Femur (tissue), 1 donor: Measurements from ENCODE around the gene UBTFL1.
"Not testable (repeated sequence)": the region's sequence is repeated elsewhere in the genome, so short reads cannot be mapped to it uniquely, and the experiment has no call there.

Source experiments
- DNase-seq: peaks from one replicate; pipeline ENCODE4 v3.0.0-alpha.2; 2017

The UBTFL1 gene, protein sequence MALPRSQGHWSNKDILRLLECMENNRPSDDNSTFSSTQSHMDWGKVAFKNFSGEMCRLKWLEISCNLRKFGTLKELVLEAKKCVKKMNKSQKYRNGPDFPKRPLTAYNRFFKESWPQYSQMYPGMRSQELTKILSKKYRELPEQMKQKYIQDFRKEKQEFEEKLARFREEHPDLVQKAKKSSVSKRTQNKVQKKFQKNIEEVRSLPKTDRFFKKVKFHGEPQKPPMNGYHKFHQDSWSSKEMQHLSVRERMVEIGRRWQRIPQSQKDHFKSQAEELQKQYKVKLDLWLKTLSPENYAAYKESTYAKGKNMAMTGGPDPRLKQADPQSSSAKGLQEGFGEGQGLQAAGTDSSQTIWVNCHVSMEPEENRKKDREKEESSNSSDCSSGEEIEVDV

DNA sequence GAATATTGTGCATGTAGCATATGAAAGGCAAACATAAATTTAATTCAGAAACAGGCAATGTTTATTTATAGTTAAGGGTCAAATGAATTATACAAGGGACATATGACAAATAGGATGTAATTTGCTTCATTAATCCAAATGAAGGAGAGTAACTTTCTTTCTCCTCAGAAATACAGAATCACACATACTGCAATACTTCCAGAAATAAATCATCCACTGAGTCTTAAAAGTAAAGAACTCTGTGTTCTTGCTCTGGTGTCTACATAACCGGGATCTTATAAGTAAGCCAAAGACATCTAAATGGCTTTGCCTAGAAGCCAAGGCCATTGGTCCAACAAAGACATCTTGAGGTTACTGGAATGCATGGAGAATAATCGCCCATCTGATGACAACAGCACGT, at the start of gene UBTFL1:
UBTFL1 (plus strand) TSS at position 301 of the 400 bp plus-strand sequence; CDS start at position 301, 0 bp downstream.
- DNase-seq, result not testable (repeated sequence)

DNA sequence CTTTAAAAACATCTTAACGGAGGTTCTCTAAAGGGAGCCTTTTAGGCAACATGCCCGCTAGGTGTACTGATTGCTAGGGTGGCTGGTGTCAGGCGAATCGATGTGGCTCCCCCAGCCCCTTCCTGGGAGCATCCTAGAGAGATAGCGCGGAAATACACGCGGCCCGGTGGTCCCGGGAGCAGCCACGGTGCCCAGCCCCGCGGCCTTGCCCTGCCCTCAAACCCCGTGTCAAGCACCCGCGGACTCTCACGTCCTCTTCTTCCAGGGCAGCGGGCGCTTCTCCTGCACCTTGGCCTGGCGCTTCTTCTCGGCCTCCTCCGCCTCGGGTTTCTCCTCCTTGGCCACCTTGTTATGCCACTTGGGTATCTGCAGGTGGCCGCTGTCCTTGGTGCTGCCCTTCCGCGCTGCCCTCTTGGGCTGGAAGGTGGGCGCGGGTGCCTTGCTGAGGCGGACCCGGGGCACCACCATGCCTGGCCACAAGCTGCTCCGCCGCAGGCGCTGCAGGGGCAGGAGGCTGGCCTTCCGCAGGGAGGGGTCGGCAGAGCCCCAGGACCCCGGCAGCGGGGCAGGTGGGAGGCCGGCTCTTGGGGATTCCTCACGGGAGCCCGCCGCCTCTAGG, 34.0 kb upstream of the UBTFL1 start:
- DNase-seq, result not testable (repeated sequence)

DNA sequence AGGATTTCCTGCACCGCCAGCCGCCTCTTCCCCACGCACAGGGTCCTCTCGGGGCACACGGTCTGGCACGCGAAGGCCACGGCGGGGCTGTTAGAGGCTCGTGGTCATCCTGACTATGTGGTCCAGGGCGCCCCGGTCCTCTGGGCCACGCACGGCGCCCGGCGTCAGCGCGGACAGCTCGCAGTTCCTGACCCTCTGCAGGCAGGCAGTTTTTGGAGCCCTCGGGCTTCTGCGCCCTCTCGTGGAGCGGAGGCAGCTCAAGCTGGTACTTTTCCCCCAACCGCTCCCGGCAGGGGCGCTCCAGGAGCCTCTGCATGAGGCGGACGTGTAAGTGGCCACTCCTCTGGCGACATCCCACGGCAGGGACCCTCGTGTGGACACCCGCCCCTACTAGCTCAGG, 33.4 kb upstream of the UBTFL1 start:
- not testable (repeated sequence) for DNase-seq

DNA sequence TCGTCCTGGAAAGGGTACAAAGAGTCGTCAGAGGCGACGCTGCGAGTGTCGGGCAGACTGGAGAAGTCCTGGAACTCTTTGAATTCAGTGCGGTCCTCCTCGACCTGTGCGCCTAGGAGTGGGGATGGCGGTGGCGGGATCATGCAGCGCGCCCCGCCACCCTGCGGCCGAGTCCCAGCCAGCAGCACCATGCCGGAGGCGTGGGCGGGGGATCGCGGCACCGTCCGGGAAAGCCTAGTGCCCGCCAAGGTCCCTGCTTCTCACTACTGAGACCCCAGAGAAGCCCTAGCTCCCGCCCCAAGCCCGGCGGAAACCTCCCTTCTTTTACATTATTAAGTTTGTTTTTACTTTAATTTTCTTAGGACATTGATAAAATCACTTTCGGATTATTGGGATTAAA, 32.2 kb upstream of the UBTFL1 start:
- DNase-seq, result not testable (repeated sequence)

DNA sequence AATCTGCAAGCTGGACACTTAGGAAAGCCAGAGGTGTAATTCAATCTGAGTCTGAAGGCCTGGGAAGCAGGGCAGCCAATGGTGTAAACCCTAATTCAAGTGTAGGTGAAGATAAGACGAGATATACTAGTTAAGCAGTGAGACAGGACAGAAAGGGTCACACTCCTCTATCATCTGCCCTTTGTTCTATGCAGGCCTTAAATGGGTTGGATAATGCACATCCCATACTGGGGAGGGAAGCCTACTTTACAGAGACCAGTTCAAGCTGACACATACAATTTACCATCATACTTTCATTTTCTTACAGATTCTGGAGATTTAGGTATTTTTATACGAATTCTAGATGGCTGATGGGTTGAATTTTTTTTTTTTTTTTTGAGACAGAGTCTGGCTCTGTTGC, 3.0 kb downstream of the UBTFL1 start:
- DNase-seq, result not testable (repeated sequence)

DNA sequence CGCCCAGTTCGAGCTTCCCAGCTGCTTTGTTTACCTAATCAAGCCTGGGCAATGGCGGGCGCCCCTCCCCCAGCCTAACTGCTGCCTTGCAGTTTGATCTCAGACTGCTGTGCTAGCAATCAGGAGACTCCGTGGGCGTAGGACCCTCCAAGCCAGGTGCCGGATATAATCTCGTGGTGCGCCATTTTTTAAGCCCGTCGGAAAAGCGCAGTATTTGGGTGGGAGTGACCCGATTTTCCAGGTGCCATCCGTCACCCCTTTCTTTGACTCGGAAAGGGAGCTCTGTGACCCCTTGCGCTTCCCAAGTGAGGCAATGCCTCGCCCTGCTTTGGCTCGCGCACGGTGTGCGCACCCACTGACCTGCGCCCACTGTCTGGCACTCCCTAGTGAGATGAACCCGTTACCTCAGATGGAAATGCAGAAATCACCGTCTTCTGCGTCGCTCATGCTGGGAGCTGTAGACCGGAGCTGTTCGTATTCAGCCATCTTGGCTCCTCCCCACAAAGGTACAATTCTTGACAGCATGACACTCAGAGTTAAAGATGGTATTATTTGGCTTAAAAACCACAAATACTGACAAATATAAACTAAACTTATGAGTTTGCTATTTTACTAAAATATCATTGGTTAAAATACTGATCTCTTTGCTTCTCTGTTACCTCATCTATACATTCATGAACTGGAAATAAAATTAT, 9.6 kb downstream of the UBTFL1 start:
- DNase-seq, result not testable (repeated sequence)

DNA sequence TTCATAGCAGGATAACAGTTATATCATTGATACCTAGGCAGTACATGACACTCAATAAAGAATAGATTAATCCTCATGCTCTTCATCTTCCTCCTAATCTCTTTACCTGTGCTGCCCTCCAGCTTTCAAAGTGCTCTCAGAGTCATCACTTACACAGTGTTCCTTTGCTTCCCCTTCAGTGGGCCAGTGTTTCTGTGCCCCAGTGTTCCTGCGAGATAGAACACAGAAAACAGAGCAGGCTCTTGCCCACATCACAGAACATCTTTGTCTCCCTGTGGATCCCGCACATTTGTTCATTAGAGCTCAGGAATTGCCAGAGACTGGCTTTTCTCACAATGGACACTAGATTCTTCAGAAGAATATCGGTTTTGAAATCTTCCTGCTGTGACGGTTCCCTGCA, 12.5 kb downstream of the UBTFL1 start:
- not testable (repeated sequence) for DNase-seq

DNA sequence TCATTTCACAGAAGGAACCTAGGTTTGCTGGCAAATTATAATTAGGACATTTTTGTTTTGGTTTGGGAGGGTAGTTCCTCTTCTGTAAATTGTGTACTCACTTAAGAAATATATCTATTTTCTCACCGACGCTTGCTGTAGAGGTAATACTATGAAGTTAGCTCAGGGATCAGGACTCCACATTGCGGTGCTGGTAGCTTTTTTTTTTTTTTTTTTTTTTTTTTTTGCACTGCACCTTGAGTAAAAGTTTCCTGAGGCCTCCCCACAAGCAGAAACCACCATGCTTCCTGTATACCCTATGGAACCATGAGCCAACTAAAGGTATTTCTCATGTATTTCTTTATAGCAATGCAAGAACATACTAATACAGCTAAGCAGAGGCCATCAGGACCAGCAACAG, 14.7 kb downstream of the UBTFL1 start:
- DNase-seq, result no peak

DNA sequence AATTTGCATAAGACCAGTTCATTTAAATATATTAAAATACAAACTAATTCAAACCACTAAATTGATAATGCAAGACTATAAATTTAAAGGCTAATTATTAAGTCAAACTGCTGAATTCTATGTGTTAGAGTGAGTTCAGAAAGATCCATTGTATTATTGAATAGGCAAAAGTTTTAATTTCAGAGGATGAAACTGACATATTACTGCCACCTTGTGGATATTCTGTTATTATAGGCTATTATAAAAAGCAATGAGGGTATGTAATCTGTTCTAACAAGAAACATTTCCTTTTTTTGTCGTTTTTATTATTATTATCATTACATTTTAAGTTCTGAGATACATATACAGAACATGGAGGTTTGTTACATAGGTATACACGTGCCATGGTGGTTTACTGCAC, 27.8 kb downstream of the UBTFL1 start:
- no peak for DNase-seq

DNA sequence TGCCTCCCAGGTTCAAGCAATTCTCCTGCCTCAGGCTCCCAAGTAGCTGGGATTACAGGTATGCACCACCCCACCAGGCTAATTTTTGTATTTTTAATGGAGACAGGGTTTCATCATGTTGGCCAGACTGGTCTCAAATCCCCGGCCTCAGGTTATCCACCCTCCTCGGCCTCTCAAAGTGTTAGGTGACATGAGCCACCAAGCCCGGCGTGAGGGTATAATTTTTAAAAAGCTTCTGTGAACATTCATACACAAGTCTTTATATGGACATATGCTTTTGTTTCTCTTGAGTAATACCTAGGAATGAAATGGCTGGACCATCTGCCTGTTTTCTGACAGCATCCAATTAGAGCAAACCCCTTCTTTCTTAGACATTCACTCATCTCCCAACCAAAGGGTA, 34.4 kb downstream of the UBTFL1 start:
- DNase-seq, result no peak

DNA sequence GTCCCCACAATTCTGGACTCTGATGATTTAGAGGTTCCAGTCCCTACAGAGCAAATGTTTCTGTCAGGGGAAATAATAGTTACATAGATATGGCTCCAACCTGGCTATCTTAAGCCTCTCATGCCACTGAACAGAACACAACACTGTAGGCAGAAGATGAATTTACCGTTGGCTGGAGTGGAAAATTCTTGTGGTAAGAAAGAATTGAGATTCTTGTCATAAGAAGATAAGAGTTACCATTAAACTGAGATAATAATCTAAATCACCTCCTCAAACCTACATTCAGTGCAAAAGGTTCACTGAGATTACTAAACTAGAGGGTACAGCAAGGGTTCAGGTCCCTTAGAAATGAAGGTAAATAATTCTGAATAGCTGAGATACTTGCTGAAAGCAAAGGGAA, 38.6 kb downstream of the UBTFL1 start:
- no peak for DNase-seq

DNA sequence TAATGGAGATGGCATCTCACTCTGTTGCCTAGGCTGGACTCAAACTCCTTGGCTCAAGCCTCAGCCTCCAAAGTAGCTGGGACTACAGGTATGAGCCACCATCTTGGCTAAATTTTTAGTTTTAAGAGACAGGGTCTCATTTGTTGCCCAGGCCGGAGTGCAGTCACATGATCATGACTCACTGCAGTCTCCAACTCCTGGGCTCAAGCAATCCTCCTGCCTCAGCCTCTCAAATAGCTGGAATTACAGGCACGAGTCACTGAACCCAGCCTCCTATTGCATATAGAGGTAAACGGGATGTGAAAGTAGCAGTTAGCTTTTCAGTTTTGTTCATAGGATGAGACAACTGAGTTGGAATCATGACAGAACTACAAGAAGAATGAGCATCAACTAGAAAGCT, 39.2 kb downstream of the UBTFL1 start:
- DNase-seq, result no peak

DNA sequence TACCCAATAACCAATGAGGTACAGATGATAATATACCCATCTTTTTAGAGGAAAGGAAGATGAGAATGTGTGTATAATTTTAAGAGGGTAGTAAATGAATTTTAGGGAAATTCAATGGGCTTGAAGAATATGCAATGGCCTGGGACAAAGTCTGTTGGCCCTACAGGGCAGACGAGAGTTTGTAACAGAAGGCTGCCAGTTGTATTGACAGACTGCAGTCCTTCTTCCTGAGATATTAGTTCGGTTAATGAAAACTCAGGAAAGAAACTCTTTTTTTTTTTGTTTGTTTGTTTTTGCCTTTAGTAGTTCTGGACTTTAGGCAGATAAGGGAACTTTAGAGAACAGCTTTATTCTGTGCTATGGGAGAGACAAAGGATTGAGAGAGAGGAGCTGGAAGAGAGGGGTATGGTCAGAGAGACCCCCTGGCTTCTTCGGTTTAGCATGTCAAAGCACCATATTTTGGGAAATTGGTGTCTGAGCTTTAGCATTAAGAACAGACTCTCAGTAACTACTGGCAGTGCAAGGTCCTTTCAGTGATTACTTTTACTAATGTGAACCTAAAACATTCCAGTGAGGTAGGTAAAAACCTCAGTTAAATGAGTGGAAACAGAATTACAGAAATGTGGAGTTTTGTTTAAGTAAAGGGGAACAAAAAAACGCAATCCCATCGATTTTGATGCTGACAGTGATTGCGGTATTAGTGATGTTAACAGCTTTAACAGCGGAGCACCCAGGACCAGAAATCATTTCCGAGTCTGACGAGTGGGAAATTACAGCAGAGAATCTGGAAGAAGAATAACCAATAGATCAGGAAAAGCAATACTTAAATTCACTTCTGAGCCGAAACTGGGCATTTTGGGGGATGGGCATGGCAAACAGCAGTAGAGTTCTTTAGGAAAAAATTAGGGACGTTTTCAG, 48.1 kb downstream of the UBTFL1 start:
- DNase-seq, result no peak

DNA sequence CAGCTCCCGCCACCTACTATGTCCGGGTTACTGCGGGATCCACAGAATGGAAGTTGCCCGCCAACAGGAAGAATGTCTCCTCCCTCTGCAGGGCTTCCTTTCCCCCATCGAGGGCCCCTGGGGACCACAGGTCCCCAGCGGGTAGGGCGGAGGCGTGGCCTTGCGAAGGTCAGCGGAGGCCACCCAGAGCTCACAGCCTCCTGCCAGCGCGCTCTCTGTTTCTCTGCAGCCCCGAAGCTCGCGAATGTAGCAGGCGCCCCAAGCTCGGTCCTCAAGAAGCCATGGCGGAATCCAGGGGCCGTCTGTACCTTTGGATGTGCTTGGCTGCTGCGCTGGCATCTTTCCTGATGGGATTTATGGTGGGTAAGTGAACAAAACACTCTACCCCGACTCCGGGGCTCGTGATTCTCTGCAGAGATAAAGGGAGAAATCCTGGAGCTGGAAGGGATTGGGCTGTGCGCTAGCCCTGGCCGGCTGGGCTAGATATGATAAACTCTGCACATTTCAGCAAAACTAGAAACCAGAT, 48.8 kb downstream of the UBTFL1 start, which contains the start of gene NAALAD2:
NAALAD2 (plus strand) TSS at position 186 of the 526 bp plus-strand sequence; CDS start at position 282, 96 bp downstream.
- peak; percentile 68 for DNase-seq

DNA sequence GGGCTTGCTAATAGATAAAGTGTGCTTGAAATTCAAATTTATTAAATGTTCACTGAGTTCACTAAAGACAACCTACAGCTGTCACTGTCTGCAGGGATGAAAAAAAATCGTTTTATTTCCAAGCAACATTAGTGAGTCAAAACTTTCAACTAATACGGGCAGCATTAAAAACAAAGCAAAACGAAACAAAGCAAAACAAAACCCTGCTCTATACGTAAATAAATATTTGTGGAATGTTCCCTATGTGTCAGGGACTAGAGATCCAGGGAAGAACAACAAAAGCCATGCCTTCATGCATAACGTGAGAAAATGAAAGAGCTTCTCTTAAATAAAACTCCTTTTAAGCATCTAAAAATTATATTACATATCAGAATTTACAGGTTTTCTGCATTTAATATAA, 49.3 kb downstream of the UBTFL1 start:
- no peak for DNase-seq
